ENCODE measurements around the gene ZFYVE16.
"Not testable (repeated sequence)": the region's sequence is repeated elsewhere in the genome, so short reads cannot be mapped to it uniquely, and the experiment has no call there.

Gene ZFYVE16

GRCh38 chr5:80411589-80412219 lies 3.8 kb downstream of the ZFYVE16 start:
- DNase-seq: no peak

GRCh38 chr5:80414113-80414512 lies 6.2 kb downstream of the ZFYVE16 start:
- DNase-seq: no peak

DNA sequence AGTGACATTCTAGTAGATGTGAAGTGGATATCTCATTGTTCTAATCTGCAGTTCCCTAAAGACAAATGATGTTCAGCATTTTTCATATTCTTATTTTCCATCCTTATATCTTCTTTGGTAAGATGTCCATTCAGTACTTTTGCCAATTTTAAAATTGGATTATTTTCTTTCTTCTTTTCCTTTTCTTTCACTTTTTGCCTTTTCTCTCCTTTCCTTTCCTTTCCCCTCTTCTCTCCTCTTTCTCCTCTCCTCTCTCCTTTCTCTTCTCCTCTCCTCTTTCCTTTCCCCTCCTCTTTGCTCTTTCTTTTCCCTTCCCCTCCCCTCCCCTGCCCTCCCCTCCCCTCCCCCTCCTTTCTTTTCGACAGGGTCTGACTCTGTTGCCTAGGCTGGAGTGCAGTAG lies 10.1 kb downstream of the ZFYVE16 start:
- DNase-seq: no peak

GRCh38 chr5:80424365-80424764 lies 16.5 kb downstream of the ZFYVE16 start:
- DNase-seq: not testable (repeated sequence)

DNA sequence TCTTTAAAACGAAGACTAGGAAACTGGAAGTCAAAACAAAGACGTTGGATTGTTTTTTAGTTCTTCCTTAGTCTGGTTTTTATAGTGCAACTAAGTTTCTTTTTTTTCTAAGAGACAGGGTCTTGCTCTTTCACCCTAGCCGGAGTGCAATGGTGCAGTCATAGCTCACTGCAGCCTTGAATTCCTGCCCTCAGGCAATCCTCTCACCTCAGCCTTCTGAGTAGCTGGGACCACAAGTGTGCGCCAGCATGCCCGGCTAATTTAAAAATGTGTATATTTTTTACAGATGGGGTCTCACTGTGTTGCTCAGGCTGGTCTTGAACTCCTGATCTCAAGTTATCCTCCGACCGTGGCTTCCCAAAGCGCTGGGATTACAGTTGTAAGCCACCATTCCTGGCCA lies 27.6 kb downstream of the ZFYVE16 start:
- DNase-seq: no peak

DNA sequence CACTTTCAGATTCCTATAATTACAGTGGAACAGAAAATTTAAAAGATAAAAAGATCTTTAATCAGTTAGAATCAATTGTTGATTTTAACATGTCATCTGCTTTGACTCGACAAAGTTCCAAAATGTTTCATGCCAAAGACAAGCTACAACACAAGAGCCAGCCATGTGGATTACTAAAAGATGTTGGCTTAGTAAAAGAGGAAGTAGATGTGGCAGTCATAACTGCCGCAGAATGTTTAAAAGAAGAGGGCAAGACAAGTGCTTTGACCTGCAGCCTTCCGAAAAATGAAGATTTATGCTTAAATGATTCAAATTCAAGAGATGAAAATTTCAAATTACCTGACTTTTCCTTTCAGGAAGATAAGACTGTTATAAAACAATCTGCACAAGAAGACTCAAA lies 29.5 kb downstream of the ZFYVE16 start:
- no peak for DNase-seq

GRCh38 chr5:80438739-80439138 lies 30.9 kb downstream of the ZFYVE16 start:
- no peak for DNase-seq

GRCh38 chr5:80439213-80439612 lies 31.3 kb downstream of the ZFYVE16 start:
- no peak for DNase-seq

DNA sequence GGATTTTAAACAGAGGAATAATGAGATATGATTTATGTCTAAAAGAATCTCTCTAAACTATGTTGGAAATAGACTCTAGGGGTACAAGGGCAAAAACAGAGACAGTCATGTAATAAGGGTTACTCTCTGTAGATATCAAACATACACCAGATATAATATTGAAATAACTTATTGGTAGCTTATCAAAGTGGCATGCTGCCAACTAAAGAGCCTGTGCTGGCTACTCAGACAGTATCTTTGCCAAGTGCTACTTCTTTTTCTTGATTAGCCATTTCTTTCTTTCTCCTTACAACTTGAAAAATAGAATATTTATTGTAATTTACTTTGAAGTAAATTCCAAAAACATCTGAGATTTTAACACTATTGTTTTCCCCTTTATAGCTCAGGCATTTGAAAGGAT lies 34.9 kb downstream of the ZFYVE16 start:
- no peak for DNase-seq

DNA sequence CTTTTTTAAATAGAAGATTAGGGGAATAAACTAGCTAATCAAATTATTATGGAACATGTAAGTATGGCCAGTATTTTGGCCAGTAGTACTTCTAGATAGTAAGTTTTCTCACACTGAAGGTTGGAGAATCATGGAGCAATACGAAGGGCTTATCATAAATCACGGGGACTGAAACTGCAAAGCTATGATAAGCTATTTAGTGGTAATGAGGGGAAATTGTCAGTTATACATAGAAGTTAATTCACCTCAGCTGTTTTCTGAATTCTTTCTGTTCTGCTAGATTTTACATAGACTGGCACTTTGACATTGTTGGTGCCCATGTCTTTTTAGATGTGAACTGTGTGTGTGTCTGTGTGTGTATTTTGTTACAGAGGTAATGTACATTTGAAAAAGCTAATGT lies 45.5 kb downstream of the ZFYVE16 start:
- DNase-seq: no peak

DNA sequence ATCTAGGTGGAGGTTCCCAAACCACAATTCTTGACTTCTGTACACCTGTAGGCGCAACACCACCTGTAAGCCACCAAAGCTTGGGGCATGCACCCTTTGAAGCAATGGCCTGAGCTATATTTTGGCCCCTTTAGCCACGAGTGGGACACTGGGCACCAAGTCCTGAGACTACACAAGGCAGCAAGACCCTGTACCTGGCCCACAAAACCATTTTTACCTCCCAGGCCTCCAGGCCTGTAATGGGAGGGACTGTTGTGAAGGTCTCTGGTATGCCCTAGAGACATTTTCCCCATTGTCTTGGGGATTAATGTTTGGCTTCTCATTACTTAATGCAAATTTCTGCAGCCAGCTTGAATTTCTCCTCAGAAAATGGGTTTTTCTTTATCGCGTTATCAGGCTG lies 55.4 kb downstream of the ZFYVE16 start:
- DNase-seq: no peak

GRCh38 chr5:80466669-80467485 lies 59.0 kb downstream of the ZFYVE16 start:
- no peak for DNase-seq

- DNase-seq: no peak
These were observed 60.3 kb downstream of the ZFYVE16 start for GRCh38 chr5:80468131-80468530.

DNA sequence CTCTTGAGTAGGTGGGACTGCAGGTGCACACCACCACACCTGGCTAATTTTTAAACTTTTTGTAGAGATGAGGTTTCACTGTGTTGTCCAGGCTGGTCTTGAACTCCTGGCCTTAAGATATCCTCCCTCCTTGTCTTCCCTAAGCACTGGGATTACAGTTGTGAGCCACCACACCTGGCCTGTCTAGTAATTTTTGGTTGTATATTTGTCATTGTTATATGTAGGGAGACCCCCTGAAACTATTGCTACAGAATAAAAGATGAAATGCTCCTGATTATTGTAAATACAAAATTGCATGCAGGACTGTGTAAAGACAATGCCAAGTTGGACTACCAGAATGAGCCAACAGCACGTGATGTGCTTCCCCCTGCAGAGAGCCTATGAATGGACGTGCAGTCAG lies 62.8 kb downstream of the ZFYVE16 start:
- DNase-seq: not testable (repeated sequence)

- DNase-seq: no peak
These were observed 67.1 kb downstream of the ZFYVE16 start for GRCh38 chr5:80474929-80475328.

DNA sequence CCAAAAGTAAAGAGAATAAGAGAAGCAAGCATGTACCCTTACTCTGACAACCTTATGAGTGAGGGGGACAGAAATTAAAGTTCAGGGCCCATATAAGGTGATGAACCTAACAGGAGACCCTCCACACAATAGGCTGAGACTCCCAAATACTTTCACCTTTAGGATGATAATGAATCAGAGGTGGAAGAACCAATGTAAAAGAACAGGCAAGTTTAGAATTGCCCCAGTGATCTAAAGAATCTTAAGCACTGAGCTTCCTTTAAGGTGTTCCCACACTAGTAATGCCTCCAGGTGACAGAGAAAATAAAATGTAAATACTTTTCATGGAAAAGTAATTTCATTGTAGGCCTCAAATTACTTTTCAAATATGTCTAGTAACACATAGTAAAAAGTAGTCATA lies 71.8 kb downstream of the ZFYVE16 start:
- DNase-seq: no peak

DNA sequence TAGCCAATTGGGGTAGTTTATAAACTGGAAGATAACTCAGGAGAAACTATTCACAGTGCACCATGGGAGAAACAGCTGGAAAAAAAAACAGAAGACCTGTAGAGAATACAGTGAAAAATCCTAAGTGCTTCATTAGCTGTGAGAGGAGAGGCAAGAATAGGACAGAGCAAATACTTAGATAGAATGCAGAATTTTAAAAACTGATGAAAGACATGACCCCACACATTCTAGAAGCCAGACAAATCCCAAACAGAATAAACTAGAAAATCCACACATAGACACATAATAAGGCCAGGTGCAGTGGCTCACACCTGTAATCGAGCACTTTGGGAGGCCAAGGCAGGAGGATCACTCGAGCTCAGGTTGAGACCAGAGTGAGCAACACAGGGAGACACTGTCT lies 72.5 kb downstream of the ZFYVE16 start:
- DNase-seq: no peak

DNA sequence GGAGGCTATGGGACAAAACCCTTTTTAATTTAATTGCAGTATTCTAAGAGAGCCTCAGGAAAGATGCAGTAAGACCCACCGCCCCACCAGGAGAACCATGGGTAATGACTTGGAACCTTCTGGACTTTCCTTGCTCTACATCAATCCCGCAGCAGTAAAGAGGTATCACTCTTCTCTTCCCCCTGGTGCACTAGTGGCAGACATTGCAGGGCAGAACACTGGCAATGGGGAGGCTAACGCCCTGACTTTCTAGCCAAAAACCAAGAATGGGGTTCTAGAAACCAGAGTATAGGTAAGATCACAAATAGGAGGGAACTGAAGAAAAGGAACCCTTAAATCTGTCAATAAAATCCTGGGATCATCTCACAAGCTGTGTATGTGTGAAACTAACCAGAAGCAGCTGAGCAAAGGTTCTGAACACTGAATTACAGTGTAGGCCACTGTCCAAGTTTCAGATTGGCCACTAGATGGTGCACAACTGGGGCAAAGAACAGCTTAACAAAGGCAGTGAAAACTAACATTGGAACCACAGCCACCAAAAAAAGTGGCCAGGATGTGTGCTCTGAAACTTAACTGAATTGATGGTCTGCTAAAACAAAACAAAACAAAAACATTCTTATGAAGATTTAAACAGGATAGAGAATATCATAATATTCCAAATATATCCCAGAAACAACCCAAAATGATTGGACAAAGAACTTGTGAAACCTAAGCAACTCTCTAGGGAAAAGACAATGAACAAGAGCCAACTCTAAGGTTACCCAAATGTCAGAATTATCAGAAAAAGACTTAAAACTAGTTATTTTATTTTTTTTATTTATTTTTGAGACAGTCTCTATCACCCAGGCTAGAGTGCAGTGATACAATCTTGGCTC lies 73.4 kb downstream of the ZFYVE16 start:
- no peak for DNase-seq

- DNase-seq: no peak
These were observed 74.7 kb downstream of the ZFYVE16 start for GRCh38 chr5:80482578-80482977.

DNA sequence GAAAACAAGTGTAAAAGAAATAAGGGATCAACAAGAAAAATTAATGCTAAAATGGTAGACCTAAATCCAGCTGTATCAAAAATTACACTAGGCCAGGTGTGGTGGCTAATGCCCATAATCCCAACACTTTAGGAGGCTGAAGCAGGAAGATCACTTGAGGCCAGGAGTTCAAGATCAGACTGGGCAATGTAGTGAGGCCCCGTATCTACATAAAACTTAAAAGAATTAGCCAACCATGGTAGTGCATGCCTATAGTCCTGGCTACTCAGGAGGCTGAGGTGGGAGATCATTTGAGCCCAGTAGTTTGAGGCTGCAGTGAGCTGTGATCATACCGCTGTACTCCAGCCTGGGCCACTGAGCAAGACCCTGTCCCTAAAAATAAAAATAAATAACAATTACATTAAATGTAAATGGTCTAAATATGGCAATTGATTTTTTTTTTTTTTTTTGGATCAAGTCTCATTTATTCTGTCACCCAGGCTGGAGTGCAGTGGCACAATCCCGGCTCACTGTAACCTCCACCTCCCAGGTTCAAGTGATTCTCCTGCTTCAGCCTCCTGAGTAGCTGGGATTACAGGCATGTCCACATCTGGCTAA lies 75.9 kb downstream of the ZFYVE16 start:
- DNase-seq: no peak

GRCh38 chr5:80487444-80487828 lies 79.6 kb downstream of the ZFYVE16 start:
- DNase-seq: no peak

GRCh38 chr5:80487829-80488721 lies 80.2 kb downstream of the ZFYVE16 start, which contains the start of gene FAM151B:
Gene FAM151B (plus strand): TSS chr5:80488100. CDS start chr5:80488124, 24 bp downstream.
- peak; percentile 44 for DNase-seq
